Measurements from ENCODE around the gene DCX. TPM values are rescaled to one million over a fixed set of nuclear protein-coding genes. Genes with fewer than 3 reads are reported as not detected.

The DCX gene
- total and polyA plus RNA-seq, 2 donors (not counting 1 experiment from before 2014, with no cell fraction given), result not detected

- Mint-ChIP-seq H3K4me3 (no peak overlapping the region), H3K27ac (no peak overlapping the region), H3K4me1 (no peaks in the 10 kb centered on the region), H3K9me3 (ENCODE audit: insufficient read depth) (no peaks in the 10 kb centered on the region), H3K27me3 (no peaks in the 10 kb centered on the region)
- ATAC-seq (ENCODE audit: low read depth), result no peak
- Histone ChIP-seq H3K36me3 (replicated peaks in 1 of 2; ENCODE audit: control extremely low read depth in 1 of 2, control insufficient read depth in 1 of 2, extremely low read depth in 1 of 2, insufficient read depth in 2 of 2, low read length in 1 of 2) (no peaks in the 10 kb centered on the region), H3K4me3 (ENCODE audit: control extremely low read depth in 1 of 5, extremely low read depth in 1 of 5, insufficient read depth in 1 of 5, low read depth in 2 of 5, low read length in 4 of 5) (no peak overlapping the region), H4K20me1 (ENCODE audit: control insufficient read depth, insufficient read depth, low read length, poor library complexity, severe bottlenecking) (no peaks in the 10 kb centered on the region), H3K4me2 (replicated peaks; ENCODE audit: low read depth, low read length, poor library complexity, severe bottlenecking) (no peak overlapping the region), H3K4me1 (ENCODE audit: control insufficient read depth in 2 of 2, insufficient read depth in 2 of 2, low read length in 2 of 2) (no peaks in the 10 kb centered on the region), H2AFZ (ENCODE audit: insufficient read depth, low read depth, low read length, poor library complexity, severe bottlenecking) (no peak overlapping the region), H3K79me2 (ENCODE audit: control insufficient read depth, insufficient read depth, low read length) (no peaks in the 10 kb centered on the region), H3K9me3 (ENCODE audit: control extremely low read depth in 1 of 3, control insufficient read depth in 2 of 3, insufficient read depth in 1 of 3, low read length in 2 of 3) (no peaks in the 10 kb centered on the region), H3K9ac (ENCODE audit: low read length) (no peak overlapping the region), H3K27ac (ENCODE audit: low read length in 2 of 2) (no peak overlapping the region), H3K27me3 (replicated peaks in 1 of 4; ENCODE audit: control extremely low read depth in 1 of 4, control insufficient read depth in 3 of 4, insufficient read depth in 4 of 4, low read length in 3 of 4) (no peaks in the 10 kb centered on the region)
- no peak for DNase-seq
- CTCF ChIA-PET, result no interaction called here
- POLR2A ChIA-PET, result no interaction called here
- whole genome bisulfite sequencing (ENCODE audit: insufficient coverage), result 50% methylated on average over 1 of the region's 8 CpGs
- intact Hi-C loops (cut with micrococcal nuclease), result no loop called here
- TF ChIP-seq, protein P1, sequence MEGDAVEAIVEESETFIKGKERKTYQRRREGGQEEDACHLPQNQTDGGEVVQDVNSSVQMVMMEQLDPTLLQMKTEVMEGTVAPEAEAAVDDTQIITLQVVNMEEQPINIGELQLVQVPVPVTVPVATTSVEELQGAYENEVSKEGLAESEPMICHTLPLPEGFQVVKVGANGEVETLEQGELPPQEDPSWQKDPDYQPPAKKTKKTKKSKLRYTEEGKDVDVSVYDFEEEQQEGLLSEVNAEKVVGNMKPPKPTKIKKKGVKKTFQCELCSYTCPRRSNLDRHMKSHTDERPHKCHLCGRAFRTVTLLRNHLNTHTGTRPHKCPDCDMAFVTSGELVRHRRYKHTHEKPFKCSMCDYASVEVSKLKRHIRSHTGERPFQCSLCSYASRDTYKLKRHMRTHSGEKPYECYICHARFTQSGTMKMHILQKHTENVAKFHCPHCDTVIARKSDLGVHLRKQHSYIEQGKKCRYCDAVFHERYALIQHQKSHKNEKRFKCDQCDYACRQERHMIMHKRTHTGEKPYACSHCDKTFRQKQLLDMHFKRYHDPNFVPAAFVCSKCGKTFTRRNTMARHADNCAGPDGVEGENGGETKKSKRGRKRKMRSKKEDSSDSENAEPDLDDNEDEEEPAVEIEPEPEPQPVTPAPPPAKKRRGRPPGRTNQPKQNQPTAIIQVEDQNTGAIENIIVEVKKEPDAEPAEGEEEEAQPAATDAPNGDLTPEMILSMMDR (IDR thresholded peaks at IDR 0.05), result no peak
- TF ChIP-seq EZH2 (IDR thresholded peaks at IDR 0.05; ENCODE audit: borderline replicate concordance, insufficient read depth, low read depth, low read length, poor library complexity, severe bottlenecking), result no peak
These were observed 127.2 kb downstream of the DCX start for GRCh38 chrX:111284631-111285293.

GRCh38 chrX:111283446-111283845 is 128.5 kb downstream of the DCX start:
- intact Hi-C loops (cut with micrococcal nuclease), result no loop called here
- H3K9me3 Mint-ChIP-seq (ENCODE audit: insufficient read depth), result no peaks in the 10 kb centered on the region
- CTCF ChIA-PET, result no interaction called here
- Histone ChIP-seq H3K4me2 (replicated peaks; ENCODE audit: low read depth, low read length, poor library complexity, severe bottlenecking) (no peak overlapping the region), H3K9me3 (ENCODE audit: control extremely low read depth in 1 of 3, control insufficient read depth in 2 of 3, insufficient read depth in 1 of 3, low read length in 2 of 3) (no peaks in the 10 kb centered on the region), H2AFZ (ENCODE audit: insufficient read depth, low read depth, low read length, poor library complexity, severe bottlenecking) (no peak overlapping the region), H3K9ac (ENCODE audit: low read length) (no peak overlapping the region), H3K79me2 (ENCODE audit: control insufficient read depth, insufficient read depth, low read length) (no peaks in the 10 kb centered on the region), H3K4me3 (ENCODE audit: control extremely low read depth in 1 of 5, extremely low read depth in 1 of 5, insufficient read depth in 1 of 5, low read depth in 2 of 5, low read length in 4 of 5) (no peak overlapping the region), H4K20me1 (ENCODE audit: control insufficient read depth, insufficient read depth, low read length, poor library complexity, severe bottlenecking) (no peaks in the 10 kb centered on the region), H3K4me1 (ENCODE audit: control insufficient read depth in 2 of 2, insufficient read depth in 2 of 2, low read length in 2 of 2) (no peaks in the 10 kb centered on the region), H3K36me3 (replicated peaks in 1 of 2; ENCODE audit: control extremely low read depth in 1 of 2, control insufficient read depth in 1 of 2, extremely low read depth in 1 of 2, insufficient read depth in 2 of 2, low read length in 1 of 2) (no peaks in the 10 kb centered on the region), H3K27ac (ENCODE audit: low read length in 2 of 2) (no peak overlapping the region), H3K27me3 (replicated peaks in 1 of 4; ENCODE audit: control extremely low read depth in 1 of 4, control insufficient read depth in 3 of 4, insufficient read depth in 4 of 4, low read length in 3 of 4) (no peaks in the 10 kb centered on the region)
- H3K27ac Mint-ChIP-seq, result no peak overlapping the region
- no peak for DNase-seq
- H3K4me3 Mint-ChIP-seq, result no peak overlapping the region
- no CpG with 5 or more reads among the region's 2 CpGs for WGBS (ENCODE audit: insufficient coverage)
- no peak for TF ChIP-seq EZH2 (IDR thresholded peaks at IDR 0.05; ENCODE audit: borderline replicate concordance, insufficient read depth, low read depth, low read length, poor library complexity, severe bottlenecking)
- TF ChIP-seq, protein P1 (IDR thresholded peaks at IDR 0.05), result no peak
- POLR2A ChIA-PET, result no interaction called here
- no peak for ATAC-seq (ENCODE audit: low read depth)
- no peaks in the 10 kb centered on the region for H3K4me1 Mint-ChIP-seq
- H3K27me3 Mint-ChIP-seq, result no peaks in the 10 kb centered on the region

Measured in B cell (primary cell).